ENCODE results near the gene KLHL17.
"Not testable (repeated sequence)": the region's sequence is repeated elsewhere in the genome, so short reads cannot be mapped to it uniquely, and the experiment has no call there.

KLHL17 gene

DNA sequence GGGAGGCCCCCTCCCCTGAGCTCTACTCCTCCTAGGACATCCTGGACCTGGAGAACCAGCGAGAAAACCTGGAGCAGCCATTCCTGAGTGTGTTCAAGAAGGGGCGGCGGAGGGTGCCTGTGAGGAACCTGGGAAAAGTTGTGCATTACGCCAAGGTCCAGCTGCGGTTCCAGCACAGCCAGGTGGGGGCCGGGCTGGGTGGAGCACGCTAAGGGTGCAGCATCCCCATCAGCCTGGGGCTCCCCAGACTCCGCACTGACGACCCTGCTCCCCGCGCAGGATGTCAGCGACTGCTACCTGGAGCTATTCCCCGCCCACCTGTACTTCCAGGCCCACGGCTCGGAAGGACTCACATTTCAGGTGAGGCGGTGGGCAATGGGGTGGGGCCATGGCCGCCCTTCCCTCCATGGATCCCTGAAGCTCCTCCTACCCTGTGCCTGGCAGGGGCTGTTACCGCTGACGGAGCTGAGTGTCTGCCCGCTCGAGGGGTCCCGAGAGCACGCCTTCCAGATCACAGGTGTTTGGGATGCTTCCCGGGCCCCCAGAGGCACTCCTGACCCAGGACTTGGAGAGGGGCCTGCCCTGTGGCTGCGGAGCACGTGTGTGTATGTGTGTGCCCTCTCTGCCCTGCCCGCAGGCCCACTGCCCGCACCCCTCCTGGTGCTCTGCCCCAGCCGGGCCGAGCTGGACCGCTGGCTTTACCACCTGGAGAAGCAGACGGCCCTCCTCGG, 10.0 kb downstream of the KLHL17 start:
- peaks cover 70% of the 10 kb centered on the region for H3K27me3 Mint-ChIP-seq
- peaks cover 7% of the 10 kb centered on the region for H3K9me3 Mint-ChIP-seq
- DNase-seq = no peak
- H3K4me1 Mint-ChIP-seq = peaks cover 12% of the 10 kb centered on the region
- no peak overlapping the region for H3K27ac Mint-ChIP-seq
- CTCF ChIA-PET = interaction anchor here (0.9 kb wide), 1 partner anchor 13 kb away, joined by 5 read pairs; no protein-coding TSS in a partner anchor
- no peak overlapping the region for H3K4me3 Mint-ChIP-seq
- H3K36me3 Mint-ChIP-seq = no peaks in the 10 kb centered on the region

DNA sequence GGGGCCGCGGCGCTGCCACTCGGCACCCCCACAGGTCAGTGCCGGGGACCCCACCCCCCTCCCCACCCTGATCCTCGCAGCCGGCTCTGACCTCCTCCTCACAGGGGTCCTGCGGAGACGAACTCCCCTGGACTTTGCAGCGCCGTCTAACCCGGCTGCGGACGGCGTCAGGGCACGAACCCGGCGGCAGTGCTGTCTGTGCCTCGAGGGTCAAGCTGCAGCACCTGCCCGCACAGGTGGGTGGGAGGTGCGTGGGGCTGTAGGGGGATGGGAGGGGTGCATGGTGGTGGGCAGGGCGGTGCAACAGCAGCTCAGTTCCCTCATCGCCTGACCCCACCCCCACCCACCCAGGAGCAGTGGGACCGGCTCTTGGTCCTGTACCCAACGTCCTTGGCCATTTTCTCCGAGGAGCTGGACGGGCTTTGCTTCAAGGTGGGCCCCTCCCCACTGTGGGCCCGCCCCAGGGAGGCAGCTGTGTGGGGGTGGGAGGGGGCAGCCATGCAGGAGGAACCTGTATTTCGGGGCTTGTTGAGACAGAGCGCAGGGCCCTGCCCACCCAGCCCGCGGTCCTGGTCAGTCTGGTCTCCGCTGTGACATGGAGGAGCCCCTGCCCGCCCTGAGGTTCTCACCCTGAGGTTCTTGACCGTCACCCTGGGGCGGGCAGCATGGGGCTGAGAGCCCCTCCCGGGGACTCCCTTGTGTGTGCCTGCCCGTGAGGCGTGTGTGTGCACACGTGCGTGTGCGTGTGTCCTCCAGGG, 10.8 kb downstream of the KLHL17 start:
- Mint-ChIP-seq H3K4me3 (no peak overlapping the region), H3K9me3 (peaks cover 7% of the 10 kb centered on the region), H3K27ac (no peak overlapping the region), H3K36me3 (no peaks in the 10 kb centered on the region), H3K4me1 (peaks cover 14% of the 10 kb centered on the region), H3K27me3 (peaks cover 78% of the 10 kb centered on the region)
- DNase-seq = no peak
- CTCF ChIA-PET = interaction anchor here (0.9 to 1.0 kb wide), 2 partner anchors 12 to 13 kb away, joined by 3 to 5 read pairs; no protein-coding TSS in a partner anchor

DNA sequence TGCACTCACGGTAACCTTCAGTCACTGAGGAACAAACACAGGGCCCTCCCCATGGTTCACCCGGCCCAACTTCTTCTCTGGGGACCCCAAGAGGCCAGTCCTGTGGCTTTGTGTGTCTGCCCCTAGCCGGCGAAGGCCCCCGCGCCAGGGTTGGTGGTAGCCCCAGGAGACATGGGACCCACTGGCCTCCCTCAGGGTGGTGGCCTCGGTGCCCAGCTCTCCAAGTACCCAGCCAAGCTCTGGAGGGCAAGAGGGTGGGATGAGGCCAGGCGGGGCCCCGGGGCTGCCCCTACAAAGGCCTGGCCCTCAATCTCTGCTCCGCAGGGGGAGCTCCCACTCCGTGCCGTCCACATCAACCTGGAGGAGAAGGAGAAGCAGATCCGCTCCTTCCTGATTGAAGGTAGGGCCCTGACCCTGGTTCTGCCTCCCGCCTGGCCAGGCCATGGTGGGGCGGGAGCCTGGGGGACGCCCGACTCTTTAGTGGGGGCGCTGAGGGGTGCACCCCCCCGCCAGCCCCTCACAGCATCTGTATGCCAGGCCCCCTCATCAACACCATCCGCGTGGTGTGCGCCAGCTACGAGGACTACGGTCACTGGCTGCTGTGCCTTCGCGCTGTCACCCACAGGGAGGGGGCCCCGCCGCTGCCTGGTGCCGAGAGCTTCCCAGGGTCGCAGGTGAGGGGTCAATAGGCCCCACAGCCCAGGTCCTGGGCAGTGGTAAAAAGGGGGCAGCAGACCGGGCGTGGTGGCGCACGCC, 11.5 kb downstream of the KLHL17 start:
- Mint-ChIP-seq H3K9me3 (peaks cover 7% of the 10 kb centered on the region), H3K4me1 (peaks cover 12% of the 10 kb centered on the region), H3K27ac (no peak overlapping the region), H3K27me3 (peaks cover 77% of the 10 kb centered on the region), H3K36me3 (no peaks in the 10 kb centered on the region), H3K4me3 (no peak overlapping the region)
- CTCF ChIA-PET = interaction anchor here (1.0 kb wide), 1 partner anchor 13 kb away, joined by 3 read pairs; no protein-coding TSS in a partner anchor
- DNase-seq = no peak

DNA sequence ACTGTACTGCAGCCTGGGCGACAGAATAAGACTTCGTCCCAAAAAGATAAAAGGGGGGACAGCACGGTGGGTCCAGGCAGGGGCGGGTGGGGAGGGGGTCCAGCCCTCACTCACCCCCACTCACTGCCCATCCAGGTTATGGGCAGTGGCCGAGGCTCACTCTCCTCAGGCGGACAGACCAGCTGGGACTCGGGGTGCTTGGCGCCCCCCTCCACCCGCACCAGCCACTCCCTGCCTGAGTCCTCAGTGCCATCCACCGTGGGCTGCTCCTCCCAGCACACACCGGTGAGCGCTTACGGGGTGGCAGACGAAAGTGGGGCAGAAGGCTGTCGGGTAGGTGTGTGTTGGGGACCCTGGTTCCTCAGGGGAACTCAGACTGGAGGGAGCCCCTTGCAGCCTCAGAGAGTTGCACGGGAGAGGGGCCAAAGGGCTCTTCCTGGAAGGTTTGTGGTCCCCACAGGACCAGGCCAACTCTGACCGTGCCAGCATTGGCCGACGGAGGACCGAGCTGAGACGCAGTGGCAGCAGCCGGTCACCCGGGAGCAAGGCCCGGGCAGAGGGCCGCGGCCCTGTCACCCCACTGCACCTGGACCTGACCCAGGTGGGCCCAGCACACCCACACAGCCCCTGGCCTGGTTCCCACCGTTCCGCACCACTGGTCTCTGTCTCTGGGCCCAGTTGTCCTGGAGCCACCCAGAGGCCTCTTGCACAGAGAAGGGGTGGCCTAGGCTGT, 12.5 kb downstream of the KLHL17 start:
- CTCF ChIA-PET = no interaction called here
- H3K4me3 Mint-ChIP-seq = no peak overlapping the region
- H3K9me3 Mint-ChIP-seq = peaks cover 7% of the 10 kb centered on the region
- DNase-seq = no peak
- peaks cover 70% of the 10 kb centered on the region for H3K27me3 Mint-ChIP-seq
- H3K27ac Mint-ChIP-seq = no peak overlapping the region
- no peaks in the 10 kb centered on the region for H3K36me3 Mint-ChIP-seq
- H3K4me1 Mint-ChIP-seq = peaks cover 7% of the 10 kb centered on the region

DNA sequence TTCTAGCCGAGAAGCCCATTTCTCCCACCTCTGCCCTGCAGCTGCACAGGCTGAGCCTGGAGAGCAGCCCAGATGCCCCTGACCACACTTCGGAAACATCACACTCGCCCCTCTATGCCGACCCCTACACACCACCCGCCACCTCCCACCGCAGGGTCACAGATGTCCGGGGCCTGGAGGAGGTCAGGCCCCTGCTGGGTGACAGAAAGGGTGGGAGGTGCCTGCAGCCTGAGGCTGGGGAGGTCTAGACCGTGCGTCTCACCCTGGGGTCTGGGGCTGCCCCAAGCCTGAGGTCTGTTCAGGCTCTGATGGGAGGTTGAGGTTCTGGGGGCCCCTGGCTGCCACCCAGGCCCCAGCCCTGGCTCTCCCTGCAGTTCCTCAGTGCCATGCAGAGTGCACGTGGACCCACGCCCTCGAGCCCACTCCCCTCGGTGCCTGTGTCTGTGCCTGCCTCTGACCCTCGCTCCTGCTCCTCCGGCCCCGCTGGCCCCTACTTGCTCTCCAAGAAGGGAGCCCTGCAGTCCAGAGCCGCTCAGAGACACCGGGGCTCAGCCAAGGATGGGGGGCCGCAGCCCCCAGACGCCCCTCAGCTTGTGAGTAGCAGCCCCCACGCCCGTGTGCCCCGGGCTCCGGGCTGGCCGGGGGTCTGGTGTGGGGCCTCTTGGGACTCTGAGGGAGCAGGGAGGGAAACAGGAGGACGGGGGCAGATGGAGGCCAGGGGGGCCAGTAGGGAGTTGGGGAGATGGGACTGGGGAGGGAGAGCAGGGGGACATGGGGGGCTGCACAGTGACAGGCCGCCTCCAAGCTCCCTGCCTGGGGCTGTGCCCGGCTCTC, 13.3 kb downstream of the KLHL17 start:
- Mint-ChIP-seq H3K36me3 (peaks cover 3% of the 10 kb centered on the region), H3K27me3 (peaks cover 67% of the 10 kb centered on the region), H3K4me1 (peaks cover 10% of the 10 kb centered on the region), H3K27ac (no peak overlapping the region), H3K9me3 (peaks cover 10% of the 10 kb centered on the region), H3K4me3 (no peak overlapping the region)
- CTCF ChIA-PET = interaction anchor here (3.1 kb wide), 1 partner anchor 68 kb away, joined by 17 read pairs; no protein-coding TSS in a partner anchor
- no peak for DNase-seq

DNA sequence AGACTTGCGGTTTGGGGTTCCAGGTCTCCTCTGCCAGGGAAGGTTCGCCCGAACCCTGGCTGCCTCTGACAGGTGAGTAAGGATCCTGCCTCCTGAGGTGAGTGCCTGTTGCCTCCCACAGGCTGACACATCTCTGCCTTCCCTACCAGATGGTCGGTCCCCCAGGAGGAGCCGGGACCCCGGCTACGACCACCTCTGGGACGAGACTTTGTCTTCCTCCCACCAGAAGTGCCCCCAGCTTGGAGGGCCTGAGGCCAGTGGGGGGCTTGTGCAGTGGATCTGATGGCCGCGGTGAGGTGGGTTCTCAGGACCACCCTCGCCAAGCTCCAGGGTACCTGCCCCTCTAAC, 13.9 kb downstream of the KLHL17 start:
- Mint-ChIP-seq H3K9me3 (peaks cover 9% of the 10 kb centered on the region), H3K4me1 (peaks cover 10% of the 10 kb centered on the region), H3K27ac (no peak overlapping the region), H3K36me3 (peaks cover 3% of the 10 kb centered on the region), H3K4me3 (no peak overlapping the region), H3K27me3 (peaks cover 65% of the 10 kb centered on the region)
- DNase-seq = no peak
- CTCF ChIA-PET = interaction anchor here (3.1 kb wide), 1 partner anchor 69 kb away, joined by 17 read pairs; no protein-coding TSS in a partner anchor

DNA sequence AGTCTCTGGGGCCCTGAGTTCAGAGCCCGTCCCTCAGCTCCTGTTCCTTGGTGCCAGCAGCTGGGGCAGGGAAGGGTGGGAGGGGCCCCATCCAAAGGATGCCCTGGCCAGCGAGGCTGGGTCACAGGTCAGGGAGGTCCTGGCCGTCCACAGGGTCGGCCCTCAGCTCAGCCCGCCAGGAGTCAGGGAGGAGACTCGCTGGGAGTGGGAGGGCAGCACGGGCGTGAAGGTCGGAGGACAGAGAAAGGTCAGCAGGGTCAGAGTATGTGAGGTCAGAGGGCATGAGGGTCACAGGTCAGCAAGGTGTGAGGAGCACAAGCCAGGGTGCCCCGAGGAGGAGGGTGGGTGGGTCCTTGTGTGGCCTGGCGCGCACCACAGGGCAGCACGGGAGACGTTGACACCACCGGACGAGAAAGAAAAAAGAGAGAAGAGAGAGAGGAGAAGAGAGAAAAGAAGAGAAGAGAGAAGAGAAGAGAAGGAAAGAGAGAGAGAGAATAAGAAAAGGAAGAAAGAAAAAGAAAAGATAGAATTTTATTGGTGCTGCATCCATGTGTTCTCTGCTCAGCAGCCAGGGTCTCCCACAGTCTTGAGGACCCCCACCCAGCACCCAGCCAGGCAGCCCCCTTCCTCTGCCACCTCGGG, 14.4 kb downstream of the KLHL17 start:
- H3K36me3 Mint-ChIP-seq = peaks cover 3% of the 10 kb centered on the region
- H3K27me3 Mint-ChIP-seq = peaks cover 62% of the 10 kb centered on the region
- no peak overlapping the region for H3K27ac Mint-ChIP-seq
- CTCF ChIA-PET = interaction anchor here (3.1 kb wide), 1 partner anchor 69 kb away, joined by 17 read pairs; no protein-coding TSS in a partner anchor
- no peak overlapping the region for H3K4me3 Mint-ChIP-seq
- no peak for DNase-seq
- peaks cover 4% of the 10 kb centered on the region for H3K9me3 Mint-ChIP-seq
- H3K4me1 Mint-ChIP-seq = peaks cover 10% of the 10 kb centered on the region

DNA sequence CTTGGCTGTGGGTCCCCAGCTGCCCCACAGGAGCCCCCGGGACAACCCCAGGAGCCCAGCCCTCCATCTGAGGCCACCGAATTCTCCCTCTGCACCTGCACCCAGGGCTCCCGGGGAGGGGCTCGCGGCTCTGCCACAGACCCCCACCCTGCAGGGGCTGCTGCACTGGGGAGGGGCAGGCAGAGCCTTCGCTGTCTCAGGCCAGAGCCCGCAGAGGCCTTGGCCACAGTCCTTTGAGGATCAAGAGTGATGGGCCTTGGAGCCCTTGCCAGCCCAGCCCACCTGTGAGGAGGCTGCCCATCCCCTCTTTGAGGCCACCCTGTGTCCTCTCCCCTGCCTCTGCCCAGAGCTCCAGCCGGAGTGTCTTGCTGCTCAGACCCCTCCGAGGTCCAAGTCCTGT, 15.0 kb downstream of the KLHL17 start:
- CTCF ChIA-PET = interaction anchor here (1.3 to 3.1 kb wide), 3 partner anchors 35 to 70 kb away, joined by 3 to 17 read pairs (median 3); no protein-coding TSS in a partner anchor
- H3K36me3 Mint-ChIP-seq = peaks cover 3% of the 10 kb centered on the region
- peak overlapping the region; percentile 52 for H3K27ac Mint-ChIP-seq
- H3K27me3 Mint-ChIP-seq = peaks cover 56% of the 10 kb centered on the region
- H3K4me1 Mint-ChIP-seq = peaks cover 10% of the 10 kb centered on the region
- H3K9me3 Mint-ChIP-seq = peaks cover 4% of the 10 kb centered on the region
- no peak overlapping the region for H3K4me3 Mint-ChIP-seq
- no peak for DNase-seq

DNA sequence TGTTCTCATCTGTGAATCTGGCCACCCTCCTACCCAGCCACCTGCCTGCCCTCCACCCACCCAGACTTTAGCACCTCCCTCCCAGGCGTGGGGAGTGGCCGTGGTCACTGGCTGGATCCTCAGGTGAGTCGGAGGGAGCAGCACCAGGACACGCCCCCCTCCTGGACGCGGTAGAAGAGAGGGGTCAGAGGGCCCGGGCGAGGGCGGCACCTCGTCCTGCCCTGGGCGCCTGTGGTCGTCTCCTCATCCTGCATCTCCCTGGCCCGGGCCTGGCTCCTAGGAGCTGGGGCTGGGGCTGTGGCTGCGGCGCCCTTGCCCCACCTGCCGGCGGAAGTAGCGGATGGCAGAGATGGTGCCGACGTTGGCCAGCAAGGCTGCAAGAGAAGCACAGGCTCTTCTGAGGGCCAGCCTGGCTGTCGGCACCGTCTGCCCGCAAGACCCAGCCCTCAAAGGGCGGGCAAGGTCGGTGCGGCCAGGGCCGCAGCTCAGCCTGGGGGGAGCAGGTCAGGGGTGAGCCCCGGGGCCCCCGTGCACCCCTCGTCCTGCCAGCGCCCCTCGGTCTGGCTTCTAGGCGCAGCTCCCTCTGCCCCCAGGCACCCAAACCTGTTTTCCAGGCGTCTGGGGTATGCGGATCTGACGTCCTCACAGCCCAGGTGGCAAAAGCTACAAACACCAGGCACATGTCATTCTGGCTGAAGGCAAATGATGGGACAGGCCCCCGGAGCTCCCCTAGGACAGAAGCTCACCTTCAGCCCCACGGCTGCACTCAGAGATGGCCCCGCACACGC, 15.7 kb downstream of the KLHL17 start:
- peaks cover 49% of the 10 kb centered on the region for H3K27me3 Mint-ChIP-seq
- H3K4me1 Mint-ChIP-seq = peaks cover 10% of the 10 kb centered on the region
- CTCF ChIA-PET = interaction anchor here (1.3 to 3.1 kb wide), 3 partner anchors 36 to 70 kb away, joined by 3 to 17 read pairs (median 3); no protein-coding TSS in a partner anchor
- H3K27ac Mint-ChIP-seq = no peak overlapping the region
- H3K36me3 Mint-ChIP-seq = peaks cover 3% of the 10 kb centered on the region
- peak; percentile 82 for DNase-seq
- H3K4me3 Mint-ChIP-seq = no peak overlapping the region
- peaks cover 4% of the 10 kb centered on the region for H3K9me3 Mint-ChIP-seq

DNA sequence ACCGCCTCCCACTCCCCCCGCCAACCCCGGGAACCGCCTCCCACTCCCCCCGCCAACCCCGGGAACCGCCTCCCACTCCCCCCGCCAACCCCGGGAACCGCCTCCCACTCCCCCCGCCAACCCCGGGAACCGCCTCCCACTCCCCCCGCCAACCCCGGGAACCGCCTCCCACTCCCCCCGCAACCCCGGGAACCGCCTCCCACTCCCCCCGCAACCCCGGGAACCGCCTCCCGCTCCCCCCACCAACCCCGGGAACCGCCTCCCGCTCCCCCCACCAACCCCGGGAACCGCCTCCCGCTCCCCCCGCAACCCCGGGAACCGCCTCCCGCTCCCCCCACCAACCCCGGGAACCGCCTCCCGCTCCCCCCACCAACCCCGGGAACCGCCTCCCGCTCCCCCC, 16.4 kb downstream of the KLHL17 start:
- not testable (repeated sequence) for H3K36me3 Mint-ChIP-seq, DNase-seq, H3K4me1 Mint-ChIP-seq, H3K27ac Mint-ChIP-seq, H3K4me3 Mint-ChIP-seq, H3K9me3 Mint-ChIP-seq
- CTCF ChIA-PET = interaction anchor here (1.3 to 3.1 kb wide), 3 partner anchors 37 to 71 kb away, joined by 3 to 17 read pairs (median 3); no protein-coding TSS in a partner anchor
- peaks cover 42% of the 10 kb centered on the region for H3K27me3 Mint-ChIP-seq

DNA sequence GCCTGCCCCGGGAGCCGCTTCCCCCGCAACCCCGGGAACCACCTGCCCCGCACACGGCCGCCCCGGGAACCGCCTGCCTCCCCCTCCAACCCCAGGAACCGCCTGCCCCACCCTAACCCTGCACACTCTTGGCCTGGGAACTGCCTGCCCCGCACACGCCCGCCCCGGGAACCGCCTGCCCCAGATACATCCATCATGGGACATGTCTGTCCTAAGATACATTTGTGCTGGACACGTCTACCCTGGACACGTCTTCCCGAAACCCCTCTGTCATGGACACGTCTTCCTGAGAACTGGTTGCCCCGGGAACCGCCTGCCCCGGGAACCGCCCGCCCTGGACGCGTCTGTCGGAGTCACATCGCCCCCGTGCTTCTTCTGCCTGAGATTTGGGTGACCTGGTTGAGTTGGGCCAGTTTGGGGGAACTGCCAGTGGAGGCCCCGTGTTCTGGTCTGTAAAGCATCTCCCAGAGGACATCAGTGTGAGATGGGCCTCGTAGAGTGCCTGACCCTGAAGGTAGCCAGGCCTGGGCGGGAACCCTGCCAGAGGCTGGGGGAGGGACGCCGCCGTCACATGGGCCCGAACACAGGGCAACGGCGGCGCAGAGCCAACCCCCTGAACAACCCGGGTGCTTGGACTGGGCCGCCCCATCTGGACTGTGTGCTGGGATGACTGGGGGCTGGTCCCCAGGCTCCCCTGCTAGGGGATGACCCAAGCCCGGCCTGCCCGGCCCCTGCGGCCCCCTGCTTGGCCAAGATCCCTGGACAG, 17.9 kb downstream of the KLHL17 start:
- H3K4me1 Mint-ChIP-seq = peaks cover 10% of the 10 kb centered on the region
- H3K4me3 Mint-ChIP-seq = no peak overlapping the region
- CTCF ChIA-PET = no interaction called here
- peaks cover 4% of the 10 kb centered on the region for H3K9me3 Mint-ChIP-seq
- H3K36me3 Mint-ChIP-seq = peaks cover 3% of the 10 kb centered on the region
- H3K27me3 Mint-ChIP-seq = peaks cover 40% of the 10 kb centered on the region
- H3K27ac Mint-ChIP-seq = no peak overlapping the region
- no peak for DNase-seq

Data from activated naive CD4-positive, alpha-beta T cell treated with anti-CD3 and anti-CD28 coated beads, Interleukin-2, amount 10 ng/mL, durations not matched to agents 7 days and 5 days (primary cell).